Suprapubic skin (tissue), 4 donors: ENCODE measurements around the gene KRTAP5-11. TPM values are rescaled to one million over a fixed set of nuclear protein-coding genes. Genes with fewer than 3 reads are reported as not detected.
A peak's percentile ranks its signal among the peaks of the same experiment; 100 is the strongest.
"Not testable (repeated sequence)": the region's sequence is repeated elsewhere in the genome, so short reads cannot be mapped to it uniquely, and the experiment has no call there.

Experiments
- DNase-seq, 2 donors: peaks; one replicate each; pipeline ENCODE4 v3.0.0-alpha.2; 2019; ENCODE audit warnings: low spot score in 2 of 2
- H3K27ac ChIP-seq: fragments of 200-600 bp; sonication (generic); one replicate; pipeline ENCODE4 v1.5.1; 2019
- H3K27me3 ChIP-seq: fragments of 200-600 bp; sonication (generic); one replicate; pipeline ENCODE4 v1.5.1; 2019
- H3K36me3 ChIP-seq: fragments of 200-600 bp; sonication (generic); one replicate; pipeline ENCODE4 v1.5.1; 2019
- H3K4me1 ChIP-seq: fragments of 200-600 bp; sonication (generic); one replicate; pipeline ENCODE4 v1.5.1; 2019
- H3K4me3 ChIP-seq: fragments of 200-600 bp; sonication (generic); one replicate; pipeline ENCODE4 v1.5.1; 2019; ENCODE audit warnings: mild to moderate bottlenecking
- H3K9me3 ChIP-seq: fragments of 200-600 bp; sonication (generic); one replicate; pipeline ENCODE4 v1.5.1; 2019
- CTCF ChIP-seq, 2 donors: fragments of 200-600 bp in 1 of 2; fragments of 450-650 bp in 1 of 2; sonication (generic) in 1 of 2; IDR thresholded peaks; one replicate each; pipeline ENCODE4 v1.5.1; 2016 to 2019; ENCODE audit warnings: antibody characterized with exemption in 2 of 2, mild to moderate bottlenecking in 1 of 2, moderate library complexity in 1 of 2
- EP300 ChIP-seq: sonication (generic); formaldehyde crosslinking; IDR thresholded peaks from one replicate; pipeline ENCODE4 v1.6.1; 2017; ENCODE audit warnings: antibody characterized with exemption
- POLR2A ChIP-seq, 2 donors: fragments of 450-650 bp; IDR thresholded peaks; one replicate each; pipeline ENCODE4 v1.6.1; 2017; ENCODE audit warnings: antibody characterized with exemption in 2 of 2, mild to moderate bottlenecking in 2 of 2, moderate library complexity in 2 of 2
- POLR2AphosphoS5 ChIP-seq, 3 donors: sonication (generic); formaldehyde crosslinking; IDR thresholded peaks; one replicate each; pipeline ENCODE4 v1.6.1; 2017; ENCODE audit warnings: antibody characterized with exemption in 3 of 3
- WGBS: methylation state at CpG from one replicate; pipeline ENCODE4 v1.1.5; 2018; 5-methylcytosine and 5-hydroxymethylcytosine counted together
- total RNA-seq, 4 donors: library from RNA; depleted of rRNA; stranded (reverse); fragments of >200 nt; gene quantifications; one replicate each; pipeline ENCODE4 v1.1.0, GENCODE V29; 2016

Gene KRTAP5-11
- total RNA-seq, 4 donors from 2014 or later: 0.68 to 7.3 (median 1.7) TPM; not detected in 1

GRCh38 chr11:71606853-71607519, 24.3 kb upstream of the KRTAP5-11 start:
- Histone ChIP-seq H3K27me3 (peaks cover 61% of the 10 kb centered on the region), H3K4me3 (peak overlapping the region; percentile 28), H3K4me1 (peaks cover 12% of the 10 kb centered on the region)
- DNase-seq, H3K36me3 ChIP-seq, H3K9me3 ChIP-seq, H3K27ac ChIP-seq: not testable (repeated sequence)
- 18% methylated on average over 21 of the region's 48 CpGs for WGBS

GRCh38 chr11:71604798-71605488, 22.3 kb upstream of the KRTAP5-11 start:
- Histone ChIP-seq H3K27me3 (peaks cover 69% of the 10 kb centered on the region), H3K4me1 (peaks cover 12% of the 10 kb centered on the region)
- 29% methylated on average over 8 of the region's 17 CpGs for WGBS
- not testable (repeated sequence) for H3K4me3 ChIP-seq, H3K36me3 ChIP-seq, H3K27ac ChIP-seq, DNase-seq, H3K9me3 ChIP-seq
- peak; percentile 2 to 41 for TF ChIP-seq CTCF (IDR thresholded peaks at IDR 0.05)

- not testable (repeated sequence) for H3K36me3 ChIP-seq, H3K4me1 ChIP-seq, H3K9me3 ChIP-seq, DNase-seq, H3K27ac ChIP-seq, H3K4me3 ChIP-seq
- WGBS: no CpG with 5 or more reads among the region's 11 CpGs
- peaks cover 51% of the 10 kb centered on the region for H3K27me3 ChIP-seq
Measured at GRCh38 chr11:71603221-71603620, 20.5 kb upstream of the KRTAP5-11 start.

GRCh38 chr11:71589546-71589920, 6.9 kb upstream of the KRTAP5-11 start:
- not testable (repeated sequence) for H3K27me3 ChIP-seq, H3K9me3 ChIP-seq, H3K4me3 ChIP-seq, H3K36me3 ChIP-seq, H3K4me1 ChIP-seq, DNase-seq, H3K27ac ChIP-seq
- 62% methylated on average over 8 of the region's 8 CpGs for WGBS

GRCh38 chr11:71588822-71589545, 6.3 kb upstream of the KRTAP5-11 start:
- not testable (repeated sequence) for DNase-seq, H3K27ac ChIP-seq, H3K9me3 ChIP-seq, H3K27me3 ChIP-seq, H3K4me3 ChIP-seq, H3K36me3 ChIP-seq, H3K4me1 ChIP-seq
- WGBS: 59% methylated on average over 11 of the region's 11 CpGs

GRCh38 chr11:71588314-71588713, 5.6 kb upstream of the KRTAP5-11 start:
- not testable (repeated sequence) for H3K9me3 ChIP-seq, H3K4me1 ChIP-seq, H3K4me3 ChIP-seq, DNase-seq, H3K27me3 ChIP-seq, H3K36me3 ChIP-seq, H3K27ac ChIP-seq
- WGBS: 70% methylated on average over 4 of the region's 4 CpGs

- Histone ChIP-seq H3K4me1 (peaks cover 12% of the 10 kb centered on the region), H3K27me3 (peaks cover 17% of the 10 kb centered on the region)
- not testable (repeated sequence) for H3K36me3 ChIP-seq, DNase-seq, H3K27ac ChIP-seq, H3K4me3 ChIP-seq, H3K9me3 ChIP-seq
- 95% methylated on average over 5 of the region's 5 CpGs for WGBS
Measured at GRCh38 chr11:71585673-71586072, 3.0 kb upstream of the KRTAP5-11 start.

GRCh38 chr11:71582969-71583368, 294 bp upstream of the KRTAP5-11 start:
- not testable (repeated sequence) for H3K9me3 ChIP-seq, DNase-seq, H3K27ac ChIP-seq, H3K36me3 ChIP-seq, H3K4me3 ChIP-seq
- H3K27me3 ChIP-seq: peaks cover 21% of the 10 kb centered on the region
- 74% methylated on average over 2 of the region's 2 CpGs for WGBS
- peaks cover 11% of the 10 kb centered on the region for H3K4me1 ChIP-seq

GRCh38 chr11:71581826-71582225, 849 bp downstream of the KRTAP5-11 start:
- Histone ChIP-seq H3K27ac (no peak overlapping the region), H3K27me3 (peaks cover 28% of the 10 kb centered on the region), H3K4me3 (no peak overlapping the region), H3K4me1 (peaks cover 11% of the 10 kb centered on the region), H3K9me3 (no peaks in the 10 kb centered on the region), H3K36me3 (no peaks in the 10 kb centered on the region)
- no peak for DNase-seq
- TF ChIP-seq POLR2AphosphoS5 (IDR thresholded peaks at IDR 0.05): no peak
- no peak for TF ChIP-seq POLR2A (IDR thresholded peaks at IDR 0.05)
- no peak for TF ChIP-seq EP300
- TF ChIP-seq CTCF (IDR thresholded peaks at IDR 0.05): no peak
- 82% methylated on average over 4 of the region's 4 CpGs for WGBS
